GM12878 (cell line): ENCODE data around the gene TRABD2B.

Experiments
- CTCF ChIP-seq, 3 experiments: IDR thresholded peaks in 2 of 3; conservative IDR thresholded peaks in 1 of 3; 2 replicates each; pipeline ENCODE4 v1.5.1; 2011; ENCODE audit warnings: low read depth in 3 of 3, low read length in 3 of 3, mild to moderate bottlenecking in 3 of 3, control low read depth in 2 of 3, moderate library complexity in 2 of 3, inconsistent platforms in 1 of 3, mixed read lengths in 1 of 3; ENCODE audit not compliant: control insufficient read depth in 2 of 3, insufficient read depth in 1 of 3; ENCODE audit errors: extremely low read depth in 1 of 3
- HDGF ChIP-seq: fragments of 450-650 bp; IDR thresholded peaks from 2 replicates; pipeline ENCODE4 v1.6.1; 2016; ENCODE audit warnings: antibody characterized with exemption
- KLF5 ChIP-seq: fragments of 450-650 bp; IDR thresholded peaks from 2 replicates; pipeline ENCODE4 v1.6.1; 2014; ENCODE audit warnings: mild to moderate bottlenecking; ENCODE audit not compliant: partially characterized antibody
- POLR2A ChIP-seq: IDR thresholded peaks from 2 replicates; pipeline ENCODE4 v1.6.1; 2011; ENCODE audit warnings: low read depth, mild to moderate bottlenecking, low read length
- SKIL ChIP-seq: fragments of 450-650 bp; IDR thresholded peaks from 2 replicates; pipeline ENCODE4 v1.6.1; 2017; ENCODE audit warnings: mild to moderate bottlenecking, low read depth, inconsistent platforms; ENCODE audit not compliant: poor library complexity, severe bottlenecking
- SMC3 ChIP-seq: IDR thresholded peaks from 2 replicates; pipeline ENCODE4 v1.6.1; 2011; ENCODE audit warnings: low read length, improper control_type of control experiment, borderline replicate concordance

- no peak for TF ChIP-seq KLF5
- no peak for TF ChIP-seq HDGF
- no peak for TF ChIP-seq CTCF (IDR thresholded peaks at IDR 0.05 in 2 of 3, conservative IDR thresholded peaks at IDR 0.05 in 1 of 3; ENCODE audit: control insufficient read depth in 2 of 3, extremely low read depth in 1 of 3, insufficient read depth in 1 of 3, low read depth in 3 of 3, low read length in 3 of 3)
- no peak for TF ChIP-seq SKIL
- TF ChIP-seq SMC3, result no peak
- TF ChIP-seq POLR2A, result no peak
These were observed 101.7 kb downstream of the TRABD2B start for GRCh38 chr1:47895279-47896125.
